Midbrain (tissue), 1 donor: ENCODE results near the gene MAGIX.
"Not testable (repeated sequence)": the region's sequence is repeated elsewhere in the genome, so short reads cannot be mapped to it uniquely, and the experiment has no call there.

ENCODE experiments used
- DNase-seq: peaks from one replicate; lab custom pipeline; 2025; lab: John Stamatoyannopoulos, UW

The MAGIX gene

GRCh38 chrX:49160908-49161307 is 1.6 kb upstream of the MAGIX start:
- DNase-seq = no peak

- DNase-seq = no peak
Observed at GRCh38 chrX:49161632-49162031, 926 bp upstream of the MAGIX start.

DNA sequence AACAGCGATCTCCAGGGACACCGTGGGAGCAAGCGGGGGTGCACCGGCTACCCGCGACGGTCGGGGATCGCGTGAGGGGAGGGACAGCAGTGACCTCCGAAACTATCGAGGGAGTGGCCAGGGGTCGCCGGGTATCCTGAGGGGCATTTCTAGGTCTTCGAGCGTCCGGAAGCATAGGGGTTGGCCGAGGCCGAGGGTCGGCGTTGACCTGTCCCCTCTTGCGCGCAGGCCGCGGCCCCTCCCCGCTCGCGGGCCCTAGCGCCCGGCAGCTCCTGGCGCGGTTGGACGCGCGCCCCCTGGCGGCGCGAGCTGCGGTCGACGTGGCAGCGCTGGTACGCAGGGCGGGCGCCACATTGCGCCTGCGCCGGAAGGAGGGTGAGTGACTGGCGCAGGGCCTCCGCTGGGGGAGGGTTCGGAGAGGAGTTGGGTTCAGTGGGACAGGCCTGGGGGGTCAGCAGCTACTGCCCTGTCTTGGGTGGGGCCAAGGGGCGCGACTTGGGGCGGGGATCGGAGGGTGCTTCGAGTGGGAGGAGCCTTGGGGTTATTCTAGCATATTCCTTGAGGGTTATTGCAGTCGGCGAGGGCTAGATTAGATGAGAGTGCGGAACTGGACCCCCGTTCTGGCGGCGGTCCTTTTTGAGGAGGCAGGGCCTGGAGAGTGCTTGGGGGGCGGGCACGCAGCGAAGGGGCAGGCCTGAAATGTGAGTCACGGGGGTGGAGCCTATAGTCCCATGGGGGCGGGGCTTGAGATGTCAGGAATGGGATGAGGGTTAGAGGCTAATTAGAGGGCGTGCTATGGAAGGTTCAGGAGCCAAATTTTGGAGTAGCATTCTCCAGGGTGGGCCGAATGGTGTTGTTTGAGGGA is 1.2 kb downstream of the MAGIX start:
- DNase-seq = peak; percentile 84

- no peak for DNase-seq
Observed at GRCh38 chrX:49164589-49165360, 2.2 kb downstream of the MAGIX start.

- peak; percentile 61 for DNase-seq
Observed at GRCh38 chrX:49165901-49166881, 3.6 kb downstream of the MAGIX start.

DNA sequence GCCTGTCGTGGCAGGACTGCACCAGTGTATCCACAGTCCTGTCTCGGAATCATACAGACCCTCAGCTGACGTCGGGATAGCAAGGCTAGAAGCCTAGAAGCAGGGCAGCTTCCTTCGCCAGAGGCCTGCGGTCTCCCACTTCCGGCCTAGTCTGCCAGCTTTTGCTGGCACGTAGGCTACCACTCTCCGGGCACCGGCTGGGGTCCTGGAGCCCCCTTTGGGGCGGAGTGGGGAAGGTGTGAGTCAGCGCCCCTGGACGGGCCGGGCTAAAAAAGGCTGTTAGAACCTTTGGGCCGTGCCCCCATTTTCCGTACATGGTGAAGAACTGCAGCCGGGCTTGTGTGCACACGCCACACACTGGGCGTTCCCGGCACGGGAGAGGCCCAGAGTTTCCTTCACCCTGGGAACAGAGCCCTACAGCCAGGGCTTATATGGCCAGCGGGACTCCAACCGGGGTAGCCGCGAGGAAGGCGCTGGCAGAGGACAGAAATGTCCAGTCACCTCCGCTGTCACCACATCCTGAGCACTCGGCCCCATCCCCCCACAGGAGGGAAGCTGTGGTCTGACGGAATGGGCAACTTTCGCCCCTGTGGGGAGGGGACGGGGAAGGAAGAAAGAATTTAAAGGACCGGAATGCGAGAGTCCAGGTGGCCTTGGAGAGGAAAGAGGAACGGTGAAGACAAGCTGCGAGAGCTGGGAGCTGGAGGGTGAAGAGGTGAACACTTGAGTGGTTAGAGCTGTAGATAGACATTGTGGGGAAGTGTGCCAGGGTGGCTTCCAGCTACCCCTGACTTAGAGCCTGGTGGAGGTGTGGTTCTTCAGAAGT is 4.6 kb downstream of the MAGIX start:
- DNase-seq = no peak

- DNase-seq = no peak
Observed at GRCh38 chrX:49167740-49168108, 5.2 kb downstream of the MAGIX start.

DNA sequence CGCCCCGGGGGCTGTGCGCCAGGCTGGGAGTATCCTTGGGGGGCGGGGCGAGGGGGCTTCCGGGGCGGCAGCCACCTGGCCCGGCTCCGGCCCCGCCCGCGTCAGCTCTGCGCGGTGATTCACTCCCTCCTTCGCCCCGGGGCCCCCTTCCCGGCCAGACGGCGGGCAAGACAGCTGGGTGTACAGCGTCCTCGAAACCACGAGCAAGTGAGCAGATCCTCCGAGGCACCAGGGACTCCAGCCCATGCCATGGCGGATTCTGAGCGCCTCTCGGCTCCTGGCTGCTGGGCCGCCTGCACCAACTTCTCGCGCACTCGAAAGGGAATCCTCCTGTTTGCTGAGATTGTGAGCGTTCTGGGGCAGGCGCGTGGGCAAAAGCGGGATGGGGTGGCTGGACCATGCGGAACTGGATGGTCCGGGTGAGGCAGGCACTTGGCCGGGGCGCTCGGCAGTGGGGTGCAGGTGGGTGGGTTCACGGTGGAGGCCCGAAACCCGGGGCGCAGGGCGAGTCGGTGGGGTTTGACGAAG is 9.3 kb downstream of the MAGIX start, which contains the start of gene PLP2:
PLP2 (plus strand) TSS at position 147 of the 528 bp plus-strand sequence; CDS start at position 250, 103 bp downstream.
- DNase-seq = no peak

- DNase-seq = no peak
Observed at GRCh38 chrX:49172280-49172780, 9.8 kb downstream of the MAGIX start.

GRCh38 chrX:49173544-49173943 is 11.0 kb downstream of the MAGIX start:
- not testable (repeated sequence) for DNase-seq

GRCh38 chrX:49174723-49175122 is 12.2 kb downstream of the MAGIX start:
- DNase-seq = no peak

DNA sequence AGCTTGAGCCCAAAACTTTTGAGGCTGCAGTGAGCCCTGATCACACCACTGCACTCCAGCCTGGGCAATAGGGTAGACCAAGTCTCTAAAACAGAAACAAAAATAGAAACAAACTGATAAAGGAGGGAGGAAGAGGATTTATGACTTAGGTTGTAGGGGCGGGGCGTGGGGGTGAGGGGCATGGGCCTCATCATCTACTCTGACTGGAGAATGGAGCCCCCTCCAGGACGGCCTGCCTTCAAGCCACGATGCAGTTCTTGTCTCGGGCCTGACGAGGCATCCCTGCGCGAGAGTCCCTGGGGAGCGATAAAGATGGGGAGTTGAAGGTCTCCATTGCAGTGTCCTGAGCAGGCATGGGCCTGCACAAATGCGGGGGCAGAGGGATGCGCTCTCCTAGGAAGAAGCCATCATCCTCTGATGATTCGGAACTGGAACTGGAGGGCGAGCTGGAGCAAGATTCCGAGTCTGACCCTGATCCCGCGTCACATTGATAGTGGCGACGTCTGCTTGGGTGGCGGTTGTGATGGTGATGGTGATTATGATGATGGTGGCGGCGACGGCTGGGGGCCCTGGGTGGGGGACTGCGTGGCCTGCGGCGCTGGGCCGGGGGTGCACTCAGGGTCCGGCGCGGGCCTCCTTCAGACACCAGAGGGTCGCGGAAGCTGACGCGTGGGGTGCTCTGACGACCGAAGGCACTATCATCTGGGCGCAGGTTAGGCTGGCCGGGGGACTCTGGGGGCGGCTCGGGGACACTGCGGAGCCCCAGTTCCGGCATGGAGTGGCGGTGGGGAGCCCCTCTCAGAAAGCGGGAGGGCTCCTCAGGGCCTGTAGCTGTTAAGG is 13.1 kb downstream of the MAGIX start:
- DNase-seq = no peak

DNA sequence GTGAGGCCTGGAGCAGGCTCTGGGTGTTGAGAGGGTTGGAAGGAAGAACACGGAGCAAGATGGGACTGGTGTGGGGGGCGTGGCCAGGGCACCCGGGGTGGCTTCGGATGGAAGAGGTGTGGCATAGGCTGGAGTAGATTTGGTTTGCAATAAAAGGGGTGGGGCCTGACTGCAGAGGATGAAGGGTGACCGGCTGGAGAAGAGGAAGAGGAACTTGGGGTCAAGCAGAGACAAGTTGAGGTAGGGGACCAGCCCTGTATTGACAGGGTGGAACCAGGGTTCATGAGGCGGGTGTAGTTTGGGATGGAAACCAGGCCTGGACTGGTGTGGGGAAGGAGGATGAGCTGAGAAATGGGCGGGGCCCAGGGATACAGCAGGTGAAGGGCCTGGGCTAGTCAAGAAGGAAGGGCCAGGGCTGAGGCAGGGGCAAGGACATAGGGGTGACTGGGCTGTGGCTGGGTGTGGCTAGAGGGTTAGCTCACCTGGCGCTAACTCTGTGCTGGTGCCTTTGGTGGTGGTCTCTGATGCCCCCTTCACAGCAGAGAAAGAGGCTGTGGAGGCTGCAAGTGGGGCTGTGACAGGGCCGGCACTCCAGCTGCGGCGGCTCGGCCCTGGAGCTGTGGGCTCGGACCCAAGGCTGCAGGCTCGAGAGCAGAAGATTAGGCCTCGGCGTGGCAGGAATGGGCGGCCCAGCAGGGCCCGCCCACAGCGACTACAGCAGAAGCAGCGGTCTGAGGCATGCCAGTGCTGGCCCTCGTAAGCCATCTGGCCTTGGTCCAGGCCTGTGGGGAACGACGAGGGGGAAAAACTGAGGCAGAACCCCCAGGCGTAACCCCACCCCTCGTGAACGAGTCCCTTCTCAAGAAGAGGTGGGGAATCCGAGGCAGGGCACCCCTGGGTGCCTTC is 14.1 kb downstream of the MAGIX start:
- no peak for DNase-seq

DNA sequence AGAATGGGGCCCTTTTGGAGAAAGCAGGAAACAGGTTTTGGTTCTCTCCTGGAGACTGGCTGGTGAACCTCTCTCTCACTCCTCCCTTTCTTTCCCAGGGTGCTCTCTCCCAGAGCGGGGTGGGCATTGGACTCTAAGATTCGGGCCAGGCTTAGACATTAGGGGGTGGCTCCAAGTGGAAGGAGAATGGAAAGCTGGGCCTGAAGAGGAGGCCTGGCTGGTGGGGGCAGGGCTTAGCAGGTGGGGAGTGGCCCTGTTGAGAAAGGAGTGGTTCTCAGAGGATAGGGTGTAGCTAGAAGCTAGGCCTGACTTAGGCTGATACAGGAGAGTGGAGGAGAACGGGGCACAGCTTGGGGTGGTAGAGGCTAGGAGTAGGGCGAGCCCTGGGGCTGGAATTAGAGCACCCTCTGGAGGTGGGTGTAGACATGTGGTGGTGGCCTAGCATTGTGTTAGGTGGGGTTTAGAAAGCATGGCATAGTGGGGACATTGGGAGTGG is 14.8 kb downstream of the MAGIX start:
- DNase-seq = no peak

DNA sequence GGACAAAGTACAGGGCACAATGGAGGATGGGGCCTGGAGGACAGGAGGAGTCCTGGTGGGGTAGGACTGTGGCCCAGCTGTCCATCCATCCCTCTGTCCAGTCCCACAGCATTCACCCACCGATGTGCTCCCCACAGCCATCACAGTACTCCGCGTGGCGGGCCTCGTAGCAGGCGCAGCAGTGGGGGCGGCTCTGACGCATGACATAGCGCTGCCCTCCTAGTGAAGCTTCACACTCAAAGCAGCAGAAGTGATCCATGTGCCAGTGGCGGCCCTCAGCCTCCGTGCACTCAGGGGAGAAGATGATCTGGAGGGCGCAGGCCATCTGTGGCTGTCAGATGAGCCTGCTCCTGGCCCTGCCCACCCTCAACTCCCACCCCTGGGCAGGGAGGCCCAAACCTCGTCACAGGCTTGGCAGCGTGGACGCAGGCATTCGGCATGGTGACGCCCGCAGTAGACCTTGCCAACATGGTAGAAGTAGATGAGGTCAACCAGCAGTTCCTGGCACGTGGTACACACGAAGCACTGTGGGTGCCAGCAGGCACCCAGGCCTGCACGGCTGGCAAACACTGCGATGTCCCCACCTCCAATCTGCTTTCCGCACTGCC is 15.4 kb downstream of the MAGIX start:
- DNase-seq = no peak

GRCh38 chrX:49178537-49178936 is 16.0 kb downstream of the MAGIX start:
- DNase-seq = no peak

DNA sequence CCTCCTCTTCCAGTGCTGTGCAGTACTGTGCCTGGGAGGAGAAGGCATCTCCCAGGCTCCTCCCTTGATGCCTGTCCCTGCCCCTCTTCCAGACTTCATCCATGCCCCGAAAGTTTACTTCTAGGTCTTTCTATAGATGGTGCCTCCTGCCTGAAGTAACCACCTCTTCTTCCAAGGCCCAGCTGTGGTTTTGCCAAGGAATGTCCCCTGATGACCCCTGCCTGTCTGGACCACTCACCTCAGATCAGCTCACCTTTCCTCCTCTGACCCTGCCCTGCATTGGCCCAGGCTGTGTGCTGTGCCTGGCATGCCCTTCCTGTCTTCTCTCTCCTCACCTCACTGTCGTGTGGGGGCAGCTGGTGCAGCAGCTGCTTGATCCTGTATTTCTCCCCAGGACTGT is 16.8 kb downstream of the MAGIX start:
- DNase-seq = no peak

GRCh38 chrX:49183701-49184281 is 21.2 kb downstream of the MAGIX start:
- DNase-seq = no peak
